H1 (cell line): ENCODE measurements around the gene CREBBP. TPM values are rescaled to one million over a fixed set of nuclear protein-coding genes. Genes with fewer than 3 reads are reported as not detected.

Source experiments
- CTCF ChIA-PET: fragments of 300-600 bp; sonication (Branson Sonifier 250); formaldehyde crosslinking; loops from one replicate; lab custom pipeline; 2021; ENCODE audit not compliant: partially characterized antibody; lab: Charles Lee
- POLR2A ChIA-PET: fragments of 300-600 bp; sonication (Branson Sonifier 250); formaldehyde crosslinking; loops from one replicate; lab custom pipeline; 2021; ENCODE audit warnings: inconsistent platforms; ENCODE audit not compliant: partially characterized antibody; lab: Charles Lee
- DNase-seq, 2 experiments: peaks; one replicate each; pipeline versions ENCODE4 v3.0.0 to v3.0.0-alpha.2; 2010 to 2022; ENCODE audit warnings: low spot score in 2 of 2, low read depth in 1 of 2, mixed read lengths in 1 of 2
- FAIRE-seq: peaks from 2 replicates; lab custom pipeline; 2011; peaks lifted over from hg19 to GRCh38; lab: Jason Lieb, UNC
- H2AFZ ChIP-seq: 2 replicates; pipeline ENCODE4 v1.8.1; 2012; ENCODE audit warnings: low read length, inconsistent platforms
- H2AK5ac ChIP-seq: 2 replicates; pipeline ENCODE4 v1.6.1; 2013; ENCODE audit warnings: low read depth, low read length
- H2BK120ac ChIP-seq: replicated peaks from 2 replicates; pipeline ENCODE3; 2013; ENCODE audit warnings: low read depth, low read length, inconsistent platforms
- H2BK12ac ChIP-seq: 2 replicates; pipeline ENCODE4 v1.6.1; 2013; ENCODE audit warnings: low read depth, low read length
- H2BK15ac ChIP-seq: 2 replicates; pipeline ENCODE4 v1.6.1; 2013; ENCODE audit warnings: low read length
- H2BK20ac ChIP-seq: 2 replicates; pipeline ENCODE4 v1.6.1; 2013; ENCODE audit warnings: low read length
- H2BK5ac ChIP-seq: 2 replicates; pipeline ENCODE4 v1.6.1; 2013; ENCODE audit warnings: low read depth, low read length
- H3K14ac ChIP-seq: 2 replicates; pipeline ENCODE4 v1.6.1; 2013; ENCODE audit warnings: inconsistent platforms; ENCODE audit not compliant: insufficient read length
- H3K18ac ChIP-seq: 2 replicates; pipeline ENCODE4 v1.6.1; 2013; ENCODE audit warnings: low read length; ENCODE audit errors: extremely low read depth
- H3K23ac ChIP-seq: 2 replicates; pipeline ENCODE4 v1.6.1; 2013; ENCODE audit warnings: inconsistent platforms; ENCODE audit not compliant: insufficient read length
- H3K23me2 ChIP-seq: 2 replicates; pipeline ENCODE4 v1.6.1; 2013; ENCODE audit warnings: low read depth, low read length
- H3K27ac ChIP-seq: 2 replicates; pipeline ENCODE4 v1.6.1; 2011; ENCODE audit warnings: low read depth, low read length, inconsistent platforms
- H3K27me3 ChIP-seq, 4 experiments: replicated peaks in 1 of 4; 1 replicate in 1 of 4; 2 replicates in 3 of 4; pipeline versions ENCODE4 v1.6.1 to v1.8.1; 2011 to 2013; ENCODE audit warnings: low read length in 3 of 4, mild to moderate bottlenecking in 3 of 4, inconsistent platforms in 2 of 4, mixed read lengths in 2 of 4, moderate library complexity in 1 of 4; ENCODE audit not compliant: control insufficient read depth in 3 of 4, insufficient read depth in 3 of 4; ENCODE audit errors: extremely low read depth in 1 of 4
- H3K36me3 ChIP-seq, 4 experiments: 2 replicates each; pipeline versions ENCODE4 v1.6.1 to v1.8.1; 2011 to 2013; ENCODE audit warnings: mild to moderate bottlenecking in 4 of 4, low read length in 3 of 4, moderate library complexity in 2 of 4, control low read depth in 1 of 4, inconsistent platforms in 1 of 4; ENCODE audit not compliant: insufficient read depth in 4 of 4, control insufficient read depth in 2 of 4
- H3K4ac ChIP-seq: replicated peaks from 2 replicates; pipeline ENCODE3; 2013; ENCODE audit warnings: low read length, low read depth, mixed read lengths, inconsistent platforms; ENCODE audit not compliant: insufficient read length
- H3K4me1 ChIP-seq, 4 experiments: replicated peaks in 1 of 4; 1 replicate in 1 of 4; 2 replicates in 3 of 4; pipeline versions ENCODE4 v1.6.1 to v1.8.1; 2011 to 2013; ENCODE audit warnings: low read length in 3 of 4, inconsistent platforms in 2 of 4, mixed read lengths in 1 of 4; ENCODE audit not compliant: insufficient read depth in 4 of 4, control insufficient read depth in 3 of 4
- H3K4me2 ChIP-seq, 2 experiments: 2 replicates each; pipeline versions ENCODE4 v1.6.1 to v1.8.1; 2011 to 2013; ENCODE audit warnings: low read depth in 2 of 2, low read length in 2 of 2, control low read depth in 1 of 2, inconsistent platforms in 1 of 2, mild to moderate bottlenecking in 1 of 2; ENCODE audit not compliant: insufficient read depth in 1 of 2
- H3K4me3 ChIP-seq, 4 experiments: fragments of 200-600, 300-600 bp in 1 of 4; sonication (generic), shearing (Covaris generic), sonication (Bioruptor Twin) in 1 of 4; 2 replicates each; pipeline versions ENCODE4 v1.5.1 to v1.8.1; 2011 to 2016; ENCODE audit warnings: low read length in 4 of 4, low read depth in 3 of 4, control low read depth in 2 of 4, inconsistent platforms in 2 of 4, mild to moderate bottlenecking in 2 of 4, mixed read lengths in 1 of 4, moderate library complexity in 1 of 4; ENCODE audit not compliant: insufficient read depth in 2 of 4; ENCODE audit errors: extremely low read depth in 1 of 4
- H3K56ac ChIP-seq: replicated peaks from 2 replicates; pipeline ENCODE3; 2013; ENCODE audit warnings: low read depth, mild to moderate bottlenecking, mixed read lengths, low read length, inconsistent platforms; ENCODE audit not compliant: insufficient read length
- H3K79me1 ChIP-seq: 2 replicates; pipeline ENCODE4 v1.6.1; 2013; ENCODE audit warnings: low read depth, low read length, control low read depth
- H3K79me2 ChIP-seq, 2 experiments: 2 replicates each; pipeline versions ENCODE4 v1.6.1 to v1.8.1; 2012 to 2013; ENCODE audit warnings: low read length in 2 of 2, mild to moderate bottlenecking in 2 of 2, inconsistent platforms in 1 of 2; ENCODE audit not compliant: insufficient read depth in 2 of 2, control insufficient read depth in 1 of 2
- H3K9ac ChIP-seq, 4 experiments: replicated peaks in 1 of 4; 1 replicate in 1 of 4; 2 replicates in 3 of 4; pipeline versions ENCODE4 v1.6.1 to v1.8.1; 2011 to 2013; ENCODE audit warnings: low read depth in 3 of 4, low read length in 3 of 4, control low read depth in 2 of 4, mild to moderate bottlenecking in 2 of 4, moderate library complexity in 2 of 4, inconsistent platforms in 1 of 4; ENCODE audit errors: extremely low read depth in 1 of 4
- H3K9me3 ChIP-seq, 2 experiments: 2 replicates each; pipeline versions ENCODE4 v1.6.1 to v1.8.1; 2012 to 2013; ENCODE audit warnings: mild to moderate bottlenecking in 2 of 2, moderate library complexity in 2 of 2, control low read depth in 1 of 2, inconsistent platforms in 1 of 2, low read depth in 1 of 2, low read length in 1 of 2, mixed read lengths in 1 of 2; ENCODE audit not compliant: insufficient read depth in 2 of 2
- H4K20me1 ChIP-seq, 2 experiments: replicated peaks in 1 of 2; 2 replicates each; pipeline versions ENCODE3 to v1.8.1; 2011 to 2013; ENCODE audit warnings: inconsistent platforms in 2 of 2, low read length in 2 of 2, mild to moderate bottlenecking in 1 of 2; ENCODE audit not compliant: insufficient read depth in 2 of 2, control insufficient read depth in 1 of 2
- H4K5ac ChIP-seq: 2 replicates; pipeline ENCODE4 v1.6.1; 2013; ENCODE audit warnings: low read length, low read depth, mixed read lengths, inconsistent platforms; ENCODE audit not compliant: insufficient read length
- H4K8ac ChIP-seq: 2 replicates; pipeline ENCODE4 v1.8.0; 2013; ENCODE audit warnings: mild to moderate bottlenecking, moderate library complexity, low read length, inconsistent platforms; ENCODE audit not compliant: insufficient read depth; ENCODE audit errors: extremely low read depth
- H4K91ac ChIP-seq: replicated peaks from 2 replicates; pipeline ENCODE3; 2013; ENCODE audit warnings: low read length, mixed read lengths, inconsistent platforms; ENCODE audit not compliant: insufficient read length
- BRCA1 ChIP-seq: IDR thresholded peaks from 2 replicates; pipeline ENCODE4 v1.6.1; 2012; ENCODE audit warnings: low read depth, low read length, improper control_type of control experiment
- FOSL1 ChIP-seq: IDR thresholded peaks from 2 replicates; pipeline ENCODE4 v1.6.1; 2011; ENCODE audit warnings: mild to moderate bottlenecking, low read depth, low read length, moderate library complexity; ENCODE audit not compliant: insufficient read depth
- HDAC6 ChIP-seq: IDR thresholded peaks from one replicate; pipeline ENCODE4 v1.7.1; 2012; ENCODE audit warnings: low read depth, mild to moderate bottlenecking, inconsistent platforms, low read length, moderate library complexity
- KDM1A ChIP-seq: fragments of 200-600, 300-600 bp; sonication (generic); IDR thresholded peaks from 2 replicates; pipeline ENCODE4 v1.7.1; 2016; ENCODE audit warnings: mild to moderate bottlenecking, low read length, borderline replicate concordance
- POLR2A ChIP-seq, 2 experiments: IDR thresholded peaks; 1 replicate in 1 of 2; 2 replicates in 1 of 2; pipeline ENCODE4 v1.6.1; 2011; ENCODE audit warnings: low read depth in 2 of 2, low read length in 2 of 2, mild to moderate bottlenecking in 2 of 2; ENCODE audit errors: control extremely low read depth in 1 of 2
- RAD21 ChIP-seq, 2 experiments: IDR thresholded peaks in 1 of 2; conservative IDR thresholded peaks in 1 of 2; 2 replicates each; pipeline ENCODE4 v1.6.1; 2011; ENCODE audit warnings: low read depth in 2 of 2, low read length in 2 of 2, improper control_type of control experiment in 1 of 2, inconsistent platforms in 1 of 2, mild to moderate bottlenecking in 1 of 2, moderate library complexity in 1 of 2
- WGBS, 2 experiments: shearing (Covaris generic) in 1 of 2; methylation state at CpG; one replicate each; pipeline versions ENCODE4 v1.1.6 to v1.1.7; 2013 to 2015; ENCODE audit warnings: low lambda C conversion rate in 2 of 2, mixed read lengths in 2 of 2, inconsistent platforms in 1 of 2, low coverage in 1 of 2, missing lambda C conversion rate in 1 of 2; ENCODE audit not compliant: insufficient replicate concordance in 2 of 2, insufficient coverage in 1 of 2, insufficient read length in 1 of 2; ENCODE audit errors: extremely low coverage in 1 of 2, missing lambda C conversion rate in 1 of 2; 5-methylcytosine and 5-hydroxymethylcytosine counted together
- polyA plus RNA-seq, 7 experiments: library from polyadenylated mRNA; depleted of rRNA in 3 of 7; stranded (reverse) in 5 of 7; unstranded in 2 of 7; fragments of >200 nt in 5 of 7; fragments of 200-250 nt in 2 of 7; gene quantifications; 1 replicate in 5 of 7; 2 replicates in 1 of 7; 4 replicates in 1 of 7; pipeline versions ENCODE4 v1.2.1 to v1.2.3, GENCODE V29; 2011 to 2013; ENCODE audit warnings: missing spikeins in 2 of 7, mixed read lengths in 2 of 7
- total RNA-seq: library from RNA; stranded (reverse); fragmentation: NEBNext Ultra II Directional; extraction: Animal tissue kit (Norgen Biotek cat#: 25700); gene quantifications from 2 replicates; pipeline ENCODE4 v1.2.1, GENCODE V29; 2021
- TF ChIP-seq, protein P1 (sequence below): IDR thresholded peaks from 2 replicates; pipeline ENCODE4 v1.6.1; 2012; ENCODE audit warnings: inconsistent platforms

CREBBP gene
- total and polyA plus RNA-seq, 2 of the 8 experiments (the other 6 are each of a cell fraction or from before 2014, with no cell fraction given): 10.0 to 60.1 TPM

DNA sequence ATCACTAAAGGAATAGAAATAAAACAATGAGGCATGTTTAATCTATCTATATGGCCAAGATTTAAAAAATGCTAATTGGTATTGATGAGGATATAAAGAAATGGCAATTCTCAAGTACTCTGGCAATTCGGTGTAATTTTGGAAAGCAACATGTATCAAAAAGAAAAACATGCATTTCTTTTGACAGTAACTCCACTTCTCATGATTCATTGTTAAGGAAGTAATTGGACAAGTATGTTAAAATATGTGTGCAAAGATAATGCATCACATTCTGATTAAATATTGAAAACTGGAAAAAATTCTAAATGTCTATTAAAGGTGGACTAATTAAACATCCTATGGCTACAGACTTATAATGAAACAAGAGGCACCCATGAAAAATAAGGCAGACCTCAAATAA lies 81.2 kb downstream of the CREBBP start:
- no peaks in the 10 kb centered on the region; the same call in 1 of the 2 replicates for H3K23me2 ChIP-seq
- no peak overlapping the region for H3K14ac ChIP-seq
- H3K36me3 ChIP-seq: no peaks in the 10 kb centered on the region
- H3K79me2 ChIP-seq: peaks cover 5 to 90% of the 10 kb centered on the region in 2 experiments; a peak in 3 of 4 replicates
- H2AK5ac ChIP-seq: no peak overlapping the region
- peaks cover 8 to 18% of the 10 kb centered on the region in 2 experiments for H4K20me1 ChIP-seq
- H3K9me3 ChIP-seq: no peaks in the 10 kb centered on the region
- peaks cover 0 to 5% (median 2%) of the 10 kb centered on the region in 4 experiments; a peak in 3 of 7 replicates for H3K4me1 ChIP-seq
- TF ChIP-seq FOSL1: no peak
- TF ChIP-seq RAD21 (IDR thresholded peaks at IDR 0.05 in 1 of 2, conservative IDR thresholded peaks at IDR 0.05 in 1 of 2; ENCODE audit: low read depth in 2 of 2, low read length in 2 of 2): no peak
- no peak for TF ChIP-seq BRCA1
- no peak for TF ChIP-seq POLR2A (IDR thresholded peaks at IDR 0.05; ENCODE audit: control extremely low read depth in 1 of 2, low read depth in 2 of 2, low read length in 2 of 2)
- no peak for TF ChIP-seq HDAC6
- TF ChIP-seq, protein P1, sequence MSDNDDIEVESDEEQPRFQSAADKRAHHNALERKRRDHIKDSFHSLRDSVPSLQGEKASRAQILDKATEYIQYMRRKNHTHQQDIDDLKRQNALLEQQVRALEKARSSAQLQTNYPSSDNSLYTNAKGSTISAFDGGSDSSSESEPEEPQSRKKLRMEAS: no peak
- TF ChIP-seq KDM1A: no peak
- TF ChIP-seq, all 59 proteins: peak for 0
- Histone ChIP-seq H3K56ac (no peak overlapping the region), H3K4ac (no peak overlapping the region), H3K27me3 (no peaks in the 10 kb centered on the region), H2BK15ac (no peak overlapping the region), H3K4me2 (no peak overlapping the region), H2BK120ac (no peak overlapping the region), H2AFZ (no peak overlapping the region), H2BK20ac (no peak overlapping the region), H4K5ac (no peak overlapping the region), H3K79me1 (peaks cover 13% of the 10 kb centered on the region; the same call in 1 of the 2 replicates), H3K9ac (no peak overlapping the region; a peak in 1 of 7 replicates), H2BK12ac (no peak overlapping the region), H3K23ac (no peak overlapping the region), H2BK5ac (no peak overlapping the region), H4K91ac (no peak overlapping the region), H3K18ac (no peak overlapping the region), H3K27ac (no peak overlapping the region), H4K8ac (no peak overlapping the region), H3K4me3 (no peak overlapping the region)
- 100% methylated on average over 1 of the region's 1 CpG; no CpG with 5 or more reads in 1 of the 2 experiments for WGBS, 2 experiments
- no peak for FAIRE-seq
- POLR2A ChIA-PET: no interaction called here
- DNase-seq: no peak
- CTCF ChIA-PET: no interaction called here
